GM12878 (cell line): ENCODE data around the gene INHBB.

Experiments
- BMI1 ChIP-seq: fragments of 450-650 bp; IDR thresholded peaks from 2 replicates; pipeline ENCODE4 v1.6.1; 2016; ENCODE audit warnings: mild to moderate bottlenecking, moderate library complexity, borderline replicate concordance
- JUND ChIP-seq: IDR thresholded peaks from 2 replicates; pipeline ENCODE4 v1.6.1; 2012; ENCODE audit warnings: low read depth, mild to moderate bottlenecking, low read length, improper control_type of control experiment, moderate library complexity

- TF ChIP-seq BMI1 (no peak), JUND (no peak)
These were observed 38.5 kb upstream of the INHBB start for GRCh38 chr2:120307482-120307881.
